ENCODE data around the gene SERPINA6.
"Not testable (repeated sequence)": the region's sequence is repeated elsewhere in the genome, so short reads cannot be mapped to it uniquely, and the experiment has no call there.

SERPINA6 gene

GRCh38 chr14:94291159-94291905 lies 31.8 kb downstream of the SERPINA6 start:
- DNase-seq, result no peak

- DNase-seq, result no peak
Measured at GRCh38 chr14:94290197-94290596, 32.9 kb downstream of the SERPINA6 start.

GRCh38 chr14:94288610-94289465 lies 34.3 kb downstream of the SERPINA6 start:
- no peak for DNase-seq

- no peak for DNase-seq
Measured at GRCh38 chr14:94285158-94285557, 38.0 kb downstream of the SERPINA6 start.

GRCh38 chr14:94284221-94284620 lies 38.9 kb downstream of the SERPINA6 start:
- no peak for DNase-seq

- no peak for DNase-seq
Measured at GRCh38 chr14:94282991-94283723, 40.0 kb downstream of the SERPINA6 start.

- no peak for DNase-seq
Measured at GRCh38 chr14:94278731-94279130, 44.4 kb downstream of the SERPINA6 start.

GRCh38 chr14:94276898-94277561 lies 46.1 kb downstream of the SERPINA6 start:
- not testable (repeated sequence) for DNase-seq

GRCh38 chr14:94269156-94269555 lies 54.0 kb downstream of the SERPINA6 start:
- DNase-seq, result no peak

GRCh38 chr14:94268582-94268981 lies 54.6 kb downstream of the SERPINA6 start:
- DNase-seq, result not testable (repeated sequence)

GRCh38 chr14:94267352-94267751 lies 55.8 kb downstream of the SERPINA6 start:
- DNase-seq, result no peak

- DNase-seq, result not testable (repeated sequence)
Measured at GRCh38 chr14:94264195-94264594, 58.9 kb downstream of the SERPINA6 start.

Measured in left hindlimb (tissue), 1 donor.